Endothelial cell of umbilical vein (primary cell): ENCODE data around the gene AP2B1. TPM values are rescaled to one million over a fixed set of nuclear protein-coding genes. Genes with fewer than 3 reads are reported as not detected.

Source experiments
- BruUV-seq: library from RNA; stranded (reverse); fragments of 400-500 nt; replicated peaks from 2 replicates; lab custom pipeline; 2021; lab: Mats Ljungman, UMichigan
- CTCF ChIA-PET: fragments of 300-600, 350-600 bp; sonication (Branson Sonifier 250); formaldehyde crosslinking; loops from one replicate; lab custom pipeline; 2021; ENCODE audit warnings: antibody characterized with exemption, inconsistent platforms; lab: Charles Lee
- POLR2A ChIA-PET: fragments of 300-600, 350-600 bp; sonication (Branson Sonifier 250); formaldehyde crosslinking; loops from one replicate; lab custom pipeline; 2021; ENCODE audit warnings: antibody characterized with exemption, inconsistent platforms; lab: Charles Lee
- DNase-seq: peaks from one replicate; pipeline ENCODE4 v3.0.0-alpha.2; 2011; ENCODE audit warnings: low read depth, low spot score
- FAIRE-seq: peaks from 2 replicates; lab custom pipeline; 2011; peaks lifted over from hg19 to GRCh38; lab: Jason Lieb, UNC
- H2AFZ ChIP-seq: 2 replicates; pipeline ENCODE4 v1.6.0; 2012; ENCODE audit warnings: low read depth, low read length, control low read depth, inconsistent platforms
- H3K27ac ChIP-seq: 2 replicates; pipeline ENCODE4 v1.5.1; 2011; ENCODE audit warnings: low read depth, mild to moderate bottlenecking, control low read depth, low read length, moderate library complexity; ENCODE audit not compliant: insufficient read depth
- H3K27me3 ChIP-seq, 2 experiments: 2 replicates each; pipeline versions ENCODE4 v1.6.0 to v1.6.1; 2011; ENCODE audit warnings: low read length in 2 of 2, mixed read lengths in 1 of 2; ENCODE audit not compliant: control insufficient read depth in 2 of 2, insufficient read depth in 2 of 2
- H3K36me3 ChIP-seq, 2 experiments: 2 replicates in 1 of 2; 3 replicates in 1 of 2; pipeline ENCODE4 v1.5.1; 2011; ENCODE audit warnings: low read length in 2 of 2, mild to moderate bottlenecking in 1 of 2, moderate library complexity in 1 of 2; ENCODE audit not compliant: control insufficient read depth in 2 of 2, insufficient read depth in 2 of 2; ENCODE audit errors: extremely low read depth in 1 of 2
- H3K4me1 ChIP-seq: 3 replicates; pipeline ENCODE4 v1.5.1; 2011; ENCODE audit warnings: mild to moderate bottlenecking, low read length; ENCODE audit not compliant: control insufficient read depth, insufficient read depth; ENCODE audit errors: extremely low read depth
- H3K4me2 ChIP-seq: 2 replicates; pipeline ENCODE4 v1.6.1; 2011; ENCODE audit warnings: low read length, control low read depth, mixed read lengths; ENCODE audit not compliant: insufficient read depth
- H3K4me3 ChIP-seq, 3 experiments: fragments of 200-600 bp in 1 of 3; sonication (generic), shearing (Covaris generic) in 1 of 3; replicated peaks in 1 of 3; 2 replicates each; pipeline ENCODE4 v1.5.1; 2011 to 2016; ENCODE audit warnings: control low read depth in 3 of 3, low read length in 3 of 3, mild to moderate bottlenecking in 2 of 3, inconsistent platforms in 1 of 3, low read depth in 1 of 3, moderate library complexity in 1 of 3; ENCODE audit not compliant: insufficient read depth in 1 of 3
- H3K79me2 ChIP-seq: 2 replicates; pipeline ENCODE4 v1.6.0; 2012; ENCODE audit warnings: low read length, inconsistent platforms; ENCODE audit not compliant: control insufficient read depth, insufficient read depth
- H3K9ac ChIP-seq: replicated peaks from 2 replicates; pipeline ENCODE3; 2011; ENCODE audit warnings: low read length, control low read depth; ENCODE audit not compliant: insufficient read depth; ENCODE audit errors: extremely low read depth
- H3K9me1 ChIP-seq: replicated peaks from 3 replicates; pipeline ENCODE4 v1.6.0; 2011; ENCODE audit warnings: mild to moderate bottlenecking, low read length; ENCODE audit not compliant: control insufficient read depth, insufficient read depth; ENCODE audit errors: extremely low read depth
- H3K9me3 ChIP-seq: replicated peaks from 2 replicates; pipeline ENCODE4 v1.5.1; 2012; ENCODE audit warnings: low read length, inconsistent platforms; ENCODE audit not compliant: control insufficient read depth, insufficient read depth
- H4K20me1 ChIP-seq: replicated peaks from 2 replicates; pipeline ENCODE3; 2011; ENCODE audit warnings: mild to moderate bottlenecking, low read length; ENCODE audit not compliant: control insufficient read depth, insufficient read depth; ENCODE audit errors: extremely low read depth
- EZH2 ChIP-seq: IDR thresholded peaks from 2 replicates; pipeline ENCODE4 v1.6.1; 2012; ENCODE audit warnings: borderline replicate concordance, low read depth, mild to moderate bottlenecking, moderate library complexity, low read length, inconsistent platforms; ENCODE audit not compliant: severe bottlenecking
- FOS ChIP-seq: IDR thresholded peaks from 2 replicates; pipeline ENCODE4 v1.6.1; 2011; ENCODE audit warnings: mild to moderate bottlenecking, low read length, moderate library complexity, borderline replicate concordance; ENCODE audit not compliant: insufficient read depth
- GATA2 ChIP-seq: IDR thresholded peaks from 2 replicates; pipeline ENCODE4 v1.7.0; 2011; ENCODE audit warnings: low read depth, mild to moderate bottlenecking, moderate library complexity, mixed read lengths, low read length; ENCODE audit not compliant: insufficient read length, insufficient read depth
- JUN ChIP-seq: IDR thresholded peaks from 2 replicates; pipeline ENCODE4 v1.6.1; 2011; ENCODE audit warnings: borderline replicate concordance, low read depth; ENCODE audit not compliant: insufficient read length, insufficient read depth
- MYC ChIP-seq: IDR thresholded peaks from one replicate; pipeline ENCODE4 v1.6.1; 2011; ENCODE audit warnings: mild to moderate bottlenecking, low read depth, low read length
- POLR2A ChIP-seq: IDR thresholded peaks from 2 replicates; pipeline ENCODE4 v1.6.1; 2012; ENCODE audit warnings: low read depth, mild to moderate bottlenecking, control low read depth, low read length
- POLR2AphosphoS5 ChIP-seq: IDR thresholded peaks from 2 replicates; pipeline ENCODE4 v1.6.1; 2012; ENCODE audit warnings: low read depth, mild to moderate bottlenecking, control low read depth, low read length, moderate library complexity; ENCODE audit not compliant: insufficient read depth
- dilution Hi-C: fragments of 300-500 bp; cut with MboI; formaldehyde crosslinking; loops from one replicate; pipeline ENCODE4 v1.15.0; 2019; ENCODE audit warnings: low sequenced_read_pairs; ENCODE audit not compliant: extremely low pct_ligation_motif_present
- intact Hi-C: fragments of 100-400 bp; cut with micrococcal nuclease; formaldehyde crosslinking; loops from one replicate; pipeline ENCODE4 v1.10.0; 2022
- polyA plus RNA-seq, 4 experiments: library from polyadenylated mRNA; depleted of rRNA in 3 of 4; stranded (reverse) in 3 of 4; unstranded in 1 of 4; fragments of >200 nt; gene quantifications; 2 replicates each; pipeline versions ENCODE4 v1.2.1 to v1.2.3, GENCODE V29; 2011 to 2012; ENCODE audit warnings: missing spikeins in 1 of 4
- total RNA-seq: library from RNA; stranded (reverse); gene quantifications from 2 replicates; pipeline ENCODE4 v1.2.3, GENCODE V29; 2021
- TF ChIP-seq, protein P1 (sequence below), 2 donors: IDR thresholded peaks; 1 replicate in 1 of 2; 2 replicates in 1 of 2; pipeline ENCODE4 v1.5.1; 2011; ENCODE audit warnings: low read length in 2 of 2, mild to moderate bottlenecking in 2 of 2, moderate library complexity in 2 of 2, control low read depth in 1 of 2, inconsistent platforms in 1 of 2, low read depth in 1 of 2; ENCODE audit not compliant: insufficient read depth in 1 of 2; ENCODE audit errors: extremely low read depth in 1 of 2
- TF ChIP-seq, protein P2 (sequence below): IDR thresholded peaks from 2 replicates; pipeline ENCODE4 v1.6.1; 2011; ENCODE audit not compliant: insufficient read depth, insufficient read length

AP2B1 gene
- total and polyA plus RNA-seq, 2 donors (not counting 3 experiments of a cell fraction or from before 2014, with no cell fraction given), result 106 to 198 TPM

DNA sequence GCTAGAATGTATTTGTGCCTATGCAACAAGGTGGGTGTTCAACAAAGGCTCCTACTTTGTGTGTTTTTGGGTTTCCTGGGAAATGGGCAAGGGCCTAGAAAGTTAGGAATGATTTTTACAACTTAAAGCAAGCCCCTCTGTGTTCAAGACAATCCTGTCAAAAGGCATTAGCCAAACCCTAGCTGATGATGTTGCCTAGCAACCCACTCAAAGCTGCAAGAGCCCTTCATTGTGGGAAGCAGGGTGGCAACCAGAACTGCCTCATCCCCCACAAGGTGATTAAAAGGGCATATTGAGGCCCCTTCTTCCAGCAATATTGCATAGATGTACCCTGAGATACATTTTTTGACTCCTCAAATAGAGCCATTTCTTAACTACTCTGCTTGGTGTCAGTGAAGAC, 128.3 kb downstream of the AP2B1 start:
- no peaks in the 10 kb centered on the region for H3K79me2 ChIP-seq
- ChIA-PET CTCF (interaction anchor here (1.3 kb wide), 1 partner anchor 32 kb away, joined by 3 read pairs; no protein-coding TSS in a partner anchor), POLR2A (no interaction called here)
- intact Hi-C loops (no loop called here), dilution Hi-C loops (no loop called here)
- DNase-seq (no peak), FAIRE-seq (no peak)
- peaks cover 15% of the 10 kb centered on the region for H3K4me1 ChIP-seq
- no peaks in the 10 kb centered on the region for H3K9me1 ChIP-seq
- no peak overlapping the region for H2AFZ ChIP-seq
- H3K27me3 ChIP-seq, result no peaks in the 10 kb centered on the region
- H3K9ac ChIP-seq, result no peak overlapping the region
- H3K27ac ChIP-seq, result no peak overlapping the region
- H3K4me2 ChIP-seq, result no peak overlapping the region
- no peaks in the 10 kb centered on the region for H3K9me3 ChIP-seq
- H3K36me3 ChIP-seq, result peaks cover 10 to 12% of the 10 kb centered on the region in 2 experiments
- no TSS peak for BruUV-seq
- peaks cover 2% of the 10 kb centered on the region for H4K20me1 ChIP-seq
- TF ChIP-seq POLR2A (no peak), EZH2 (no peak), GATA2 (no peak), MYC (no peak), JUN (no peak), POLR2AphosphoS5 (no peak), FOS (no peak)
- TF ChIP-seq, protein P1, sequence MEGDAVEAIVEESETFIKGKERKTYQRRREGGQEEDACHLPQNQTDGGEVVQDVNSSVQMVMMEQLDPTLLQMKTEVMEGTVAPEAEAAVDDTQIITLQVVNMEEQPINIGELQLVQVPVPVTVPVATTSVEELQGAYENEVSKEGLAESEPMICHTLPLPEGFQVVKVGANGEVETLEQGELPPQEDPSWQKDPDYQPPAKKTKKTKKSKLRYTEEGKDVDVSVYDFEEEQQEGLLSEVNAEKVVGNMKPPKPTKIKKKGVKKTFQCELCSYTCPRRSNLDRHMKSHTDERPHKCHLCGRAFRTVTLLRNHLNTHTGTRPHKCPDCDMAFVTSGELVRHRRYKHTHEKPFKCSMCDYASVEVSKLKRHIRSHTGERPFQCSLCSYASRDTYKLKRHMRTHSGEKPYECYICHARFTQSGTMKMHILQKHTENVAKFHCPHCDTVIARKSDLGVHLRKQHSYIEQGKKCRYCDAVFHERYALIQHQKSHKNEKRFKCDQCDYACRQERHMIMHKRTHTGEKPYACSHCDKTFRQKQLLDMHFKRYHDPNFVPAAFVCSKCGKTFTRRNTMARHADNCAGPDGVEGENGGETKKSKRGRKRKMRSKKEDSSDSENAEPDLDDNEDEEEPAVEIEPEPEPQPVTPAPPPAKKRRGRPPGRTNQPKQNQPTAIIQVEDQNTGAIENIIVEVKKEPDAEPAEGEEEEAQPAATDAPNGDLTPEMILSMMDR (IDR thresholded peaks at IDR 0.05; ENCODE audit: extremely low read depth in 1 of 2, insufficient read depth in 1 of 2, low read depth in 1 of 2, low read length in 2 of 2), result no peak
- TF ChIP-seq, protein P2, sequence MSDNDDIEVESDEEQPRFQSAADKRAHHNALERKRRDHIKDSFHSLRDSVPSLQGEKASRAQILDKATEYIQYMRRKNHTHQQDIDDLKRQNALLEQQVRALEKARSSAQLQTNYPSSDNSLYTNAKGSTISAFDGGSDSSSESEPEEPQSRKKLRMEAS, result no peak
- no peak overlapping the region for H3K4me3 ChIP-seq
